ENCODE data around the gene EBNA1BP2. TPM values are rescaled to one million over a fixed set of nuclear protein-coding genes. Genes with fewer than 3 reads are reported as not detected.
A peak's percentile ranks its signal among the peaks of the same experiment; 100 is the strongest.
"Not testable (repeated sequence)": the region's sequence is repeated elsewhere in the genome, so short reads cannot be mapped to it uniquely, and the experiment has no call there.

Gene EBNA1BP2, protein sequence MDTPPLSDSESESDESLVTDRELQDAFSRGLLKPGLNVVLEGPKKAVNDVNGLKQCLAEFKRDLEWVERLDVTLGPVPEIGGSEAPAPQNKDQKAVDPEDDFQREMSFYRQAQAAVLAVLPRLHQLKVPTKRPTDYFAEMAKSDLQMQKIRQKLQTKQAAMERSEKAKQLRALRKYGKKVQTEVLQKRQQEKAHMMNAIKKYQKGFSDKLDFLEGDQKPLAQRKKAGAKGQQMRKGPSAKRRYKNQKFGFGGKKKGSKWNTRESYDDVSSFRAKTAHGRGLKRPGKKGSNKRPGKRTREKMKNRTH
- 32.7 TPM for total RNA-seq

DNA sequence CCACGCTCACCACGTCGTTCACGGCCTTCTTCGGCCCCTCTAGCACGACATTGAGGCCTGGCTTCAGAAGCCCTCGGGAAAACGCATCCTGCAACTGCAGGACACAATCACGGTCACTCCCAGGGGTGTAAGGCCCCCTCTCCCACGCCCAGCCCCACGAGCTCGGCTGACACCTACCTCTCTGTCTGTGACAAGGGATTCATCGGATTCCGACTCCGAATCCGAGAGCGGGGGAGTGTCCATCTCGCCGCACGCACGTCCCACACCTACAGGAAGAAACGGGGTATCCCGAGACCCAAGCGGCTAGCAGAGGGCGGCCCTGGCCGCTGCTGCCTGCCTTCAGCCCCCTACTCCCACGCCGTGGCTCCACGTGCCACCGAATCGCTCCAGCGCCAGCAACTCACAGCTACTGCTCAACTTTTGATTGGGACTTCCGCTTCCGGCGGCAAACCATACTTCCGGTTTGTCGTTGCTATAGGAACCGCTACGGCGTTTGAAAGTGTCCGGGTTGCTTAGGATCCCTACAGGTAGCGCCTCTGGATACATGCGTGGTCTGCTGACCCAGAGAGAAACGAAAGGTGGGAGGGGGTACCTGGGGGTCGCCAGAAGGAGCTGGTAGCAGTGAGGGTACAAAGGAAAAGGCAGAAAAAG, at the start of gene EBNA1BP2, which contains the start of gene CFAP57:
EBNA1BP2 (minus strand) TSS at position 415 of the 651 bp plus-strand sequence; CDS start at position 243, 172 bp downstream.
CFAP57 (plus strand) TSS at position 455 of the 651 bp plus-strand sequence. CDS start 424 bp downstream, outside the sequence.
- intact Hi-C loops (cut with DNase I): no loop called here
- ATAC-seq: peak; percentile 96

GRCh38 chr1:43221797-43222196, 49.7 kb upstream of the EBNA1BP2 start:
- DNase-seq (ENCODE audit: low spot score) (no peak), ATAC-seq (no peak)
- intact Hi-C loops (cut with DNase I): no loop called here

More for the DNA sequence above, at the start of gene EBNA1BP2, which contains the start of gene CFAP57:
- peak; percentile 92 for DNase-seq (ENCODE audit: low spot score)

DNA sequence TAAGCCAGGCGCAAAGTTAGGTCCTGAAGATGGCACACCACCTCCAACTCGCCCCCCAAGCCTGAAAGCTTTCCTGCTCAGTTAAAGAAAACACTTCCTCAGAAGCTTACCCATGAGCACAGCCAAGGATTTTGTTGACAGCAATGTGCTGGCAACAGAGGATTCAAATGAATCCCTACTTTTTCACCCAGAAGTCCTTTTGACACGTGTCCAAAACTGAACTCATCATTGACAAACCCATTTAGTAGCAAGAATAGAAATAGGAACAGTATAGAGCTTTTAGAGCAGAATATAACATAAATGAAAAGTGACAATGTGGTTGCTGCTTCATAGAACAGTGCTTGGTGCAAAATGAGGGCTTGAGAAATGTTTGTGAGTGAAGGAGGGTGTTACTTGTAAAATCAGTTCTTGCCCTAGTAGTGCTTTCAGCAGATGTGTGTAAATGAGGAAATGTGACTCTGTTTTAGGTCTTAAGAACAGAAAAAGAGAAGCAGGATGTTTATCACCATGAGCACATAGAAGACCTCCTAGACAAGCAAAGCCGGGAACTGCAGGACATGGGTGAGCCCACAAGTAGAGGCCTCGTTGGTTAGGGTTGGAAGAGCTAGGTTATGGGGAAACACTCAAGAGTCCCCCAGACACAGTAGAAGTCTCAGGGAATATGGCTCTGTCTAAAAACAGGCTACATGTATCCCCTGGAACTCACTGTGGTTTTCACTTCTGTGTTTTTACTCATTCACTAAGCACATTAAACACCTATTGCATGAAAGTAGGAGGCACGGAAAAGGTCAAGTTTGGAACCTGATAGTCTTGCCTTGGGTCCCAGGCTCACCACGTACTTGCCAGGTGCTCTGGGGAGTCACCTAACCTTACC, 49.1 kb upstream of the EBNA1BP2 start:
- ATAC-seq (peak; percentile 59), DNase-seq (ENCODE audit: low spot score) (no peak)
- intact Hi-C loops (cut with DNase I): no loop called here

DNA sequence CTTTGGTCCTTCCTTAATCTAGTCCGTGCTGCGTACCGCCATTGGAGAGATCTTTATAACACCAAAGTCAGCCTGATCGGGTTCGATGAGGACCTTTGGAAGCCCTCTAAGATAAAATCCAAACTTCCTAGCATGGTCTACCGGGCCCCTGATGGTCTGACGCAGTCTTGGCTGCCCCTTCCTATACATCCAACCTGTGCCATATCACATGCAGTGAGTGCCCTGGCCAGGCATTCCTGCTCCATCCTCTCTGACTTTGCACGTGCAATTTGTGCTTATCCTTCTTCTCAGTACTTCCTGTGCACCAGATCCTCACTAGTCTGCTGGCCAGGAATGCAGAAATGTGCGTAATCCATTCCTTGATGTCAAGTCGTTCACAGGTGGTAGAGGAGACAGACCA, 45.7 kb upstream of the EBNA1BP2 start:
- DNase-seq (ENCODE audit: low spot score): no peak
- intact Hi-C loops (cut with DNase I): no loop called here
- ATAC-seq: no peak

- intact Hi-C loops (cut with DNase I): no loop called here
- no peak for DNase-seq (ENCODE audit: low spot score)
- no peak for ATAC-seq
Observed at GRCh38 chr1:43214501-43215444, 42.7 kb upstream of the EBNA1BP2 start.

GRCh38 chr1:43208277-43208676, 36.2 kb upstream of the EBNA1BP2 start:
- DNase-seq (ENCODE audit: low spot score); ATAC-seq; intact Hi-C loops (cut with DNase I): not testable (repeated sequence)

- intact Hi-C loops (cut with DNase I): no loop called here
- ATAC-seq (peak; percentile 39), DNase-seq (ENCODE audit: low spot score) (no peak)
Observed at GRCh38 chr1:43207229-43207853, 35.3 kb upstream of the EBNA1BP2 start.

GRCh38 chr1:43206600-43207228, 34.6 kb upstream of the EBNA1BP2 start:
- ATAC-seq: peak; percentile 71
- intact Hi-C loops (cut with DNase I): no loop called here
- no peak for DNase-seq (ENCODE audit: low spot score)

DNA sequence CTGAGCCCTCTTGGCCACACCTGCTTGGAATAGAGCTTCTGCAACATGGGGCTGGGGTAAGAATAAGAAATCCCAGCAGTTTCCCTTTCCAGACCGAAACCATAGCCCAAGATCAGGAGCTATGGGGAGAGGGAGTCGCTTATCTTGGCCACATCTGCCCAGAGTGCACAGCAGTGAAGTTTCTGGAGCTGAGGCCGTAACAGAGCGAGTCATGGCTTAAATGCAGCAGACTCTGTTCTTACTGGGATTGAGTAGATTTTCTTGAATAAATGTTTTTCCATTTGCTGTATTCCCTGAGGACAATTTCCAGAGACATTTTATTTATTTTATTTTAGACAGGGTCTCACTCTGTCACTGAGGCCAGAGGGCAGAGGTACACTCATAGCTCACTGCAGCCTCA, 33.6 kb upstream of the EBNA1BP2 start:
- ATAC-seq: no peak
- intact Hi-C loops (cut with DNase I): no loop called here
- DNase-seq (ENCODE audit: low spot score): no peak

DNA sequence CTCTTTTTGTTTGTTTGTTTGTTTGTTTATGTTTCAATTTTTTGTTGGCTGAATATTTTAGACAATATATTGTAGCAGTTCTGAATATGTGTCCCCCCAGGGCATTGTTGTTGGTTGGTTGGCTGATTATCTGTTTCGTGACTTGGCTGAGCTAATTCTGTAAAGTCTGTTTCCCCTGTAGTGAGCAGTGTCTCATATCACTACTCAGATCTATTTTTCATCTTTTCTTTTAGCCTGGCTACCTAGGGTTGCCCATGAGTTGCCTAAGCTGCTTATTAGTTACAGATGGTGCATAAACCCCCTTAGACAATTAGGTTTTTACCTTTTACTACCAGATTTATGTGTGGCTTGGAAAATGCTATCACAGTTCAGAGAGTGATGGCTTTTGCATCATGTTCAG, 32.3 kb upstream of the EBNA1BP2 start:
- ATAC-seq: no peak
- no peak for DNase-seq (ENCODE audit: low spot score)
- intact Hi-C loops (cut with DNase I): no loop called here

DNA sequence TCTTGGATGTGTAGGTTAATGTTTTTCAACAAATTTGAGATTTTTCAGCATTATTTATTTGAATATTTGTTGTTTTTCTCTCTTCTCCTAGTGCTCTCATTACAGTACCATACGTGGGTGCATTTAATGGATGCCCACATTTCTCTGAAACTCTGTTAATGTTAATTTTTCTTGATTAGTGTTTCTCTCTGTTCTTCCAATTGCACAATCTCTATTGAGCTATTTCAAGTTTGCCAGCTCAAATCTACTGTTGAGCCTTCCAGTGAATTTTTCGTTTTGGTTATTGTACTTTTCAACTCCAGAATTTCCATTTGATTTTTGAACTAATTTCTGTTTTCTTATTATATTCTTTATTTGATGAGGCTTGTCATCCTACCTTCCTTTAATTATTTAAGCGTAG, 31.8 kb upstream of the EBNA1BP2 start:
- ATAC-seq (no peak), DNase-seq (ENCODE audit: low spot score) (no peak)
- intact Hi-C loops (cut with DNase I): no loop called here

- ATAC-seq: no peak
- intact Hi-C loops (cut with DNase I): no loop called here
- DNase-seq (ENCODE audit: low spot score): no peak
Observed at GRCh38 chr1:43199093-43199726, 27.1 kb upstream of the EBNA1BP2 start.

DNA sequence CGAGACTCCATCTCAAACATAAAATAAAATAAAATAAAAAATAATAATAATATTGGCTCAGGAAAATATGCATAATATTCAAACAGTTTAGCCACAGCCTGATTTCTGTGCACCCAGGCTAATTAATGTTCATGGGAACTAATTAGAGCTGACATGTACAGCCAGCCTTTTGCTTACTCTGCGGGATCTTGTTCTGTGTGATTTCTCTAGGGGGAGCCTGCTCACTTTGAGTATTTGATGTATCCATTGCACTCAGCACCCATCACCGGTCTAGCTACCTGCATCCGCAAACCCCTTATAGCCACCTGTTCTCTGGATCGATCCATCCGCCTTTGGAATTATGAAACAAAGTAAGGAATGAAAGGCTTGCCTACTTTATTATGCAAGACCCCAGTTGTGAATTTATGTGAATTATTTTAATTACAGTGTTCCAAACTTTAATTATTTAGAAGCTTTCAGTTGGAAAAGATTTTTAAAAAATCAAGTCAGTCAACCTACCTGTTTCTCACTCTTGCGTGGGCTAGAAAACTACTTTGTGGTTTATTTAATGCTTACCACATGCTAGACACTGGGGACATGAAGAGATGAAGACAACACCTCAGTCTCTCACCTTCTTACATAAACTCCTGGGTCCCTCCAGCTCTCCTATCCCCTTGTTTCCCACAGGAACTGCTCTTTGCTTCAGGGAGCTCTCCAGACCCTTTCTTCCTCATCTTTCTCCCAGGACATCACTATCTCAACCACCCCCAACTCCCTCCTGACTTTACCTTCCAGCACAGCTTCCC, 25.4 kb upstream of the EBNA1BP2 start:
- no peak for ATAC-seq
- intact Hi-C loops (cut with DNase I): no loop called here
- DNase-seq (ENCODE audit: low spot score): no peak

- intact Hi-C loops (cut with DNase I): no loop called here
- no peak for DNase-seq (ENCODE audit: low spot score)
- ATAC-seq: no peak
Observed at GRCh38 chr1:43194509-43194908, 22.4 kb upstream of the EBNA1BP2 start.

- DNase-seq (ENCODE audit: low spot score): no peak
Observed at GRCh38 chr1:43188106-43188505, 16.0 kb upstream of the EBNA1BP2 start.

GRCh38 chr1:43184995-43185394, 12.9 kb upstream of the EBNA1BP2 start:
- intact Hi-C loops (cut with DNase I): no loop called here
- ATAC-seq: no peak
- no peak for DNase-seq (ENCODE audit: low spot score)

More at GRCh38 chr1:43188106-43188505, 16.0 kb upstream of the EBNA1BP2 start:
- ATAC-seq: no peak
- intact Hi-C loops (cut with DNase I): no loop called here

All from sciatic nerve (tissue), 2 donors.